ENCODE data around the gene FZD2.
"Not testable (repeated sequence)": the region's sequence is repeated elsewhere in the genome, so short reads cannot be mapped to it uniquely, and the experiment has no call there.

The FZD2 gene

DNA sequence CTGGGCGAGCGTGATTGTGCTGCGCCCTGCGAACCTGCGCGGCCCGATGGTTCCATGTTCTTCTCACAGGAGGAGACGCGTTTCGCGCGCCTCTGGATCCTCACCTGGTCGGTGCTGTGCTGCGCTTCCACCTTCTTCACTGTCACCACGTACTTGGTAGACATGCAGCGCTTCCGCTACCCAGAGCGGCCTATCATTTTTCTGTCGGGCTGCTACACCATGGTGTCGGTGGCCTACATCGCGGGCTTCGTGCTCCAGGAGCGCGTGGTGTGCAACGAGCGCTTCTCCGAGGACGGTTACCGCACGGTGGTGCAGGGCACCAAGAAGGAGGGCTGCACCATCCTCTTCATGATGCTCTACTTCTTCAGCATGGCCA, 1.0 kb downstream of the FZD2 start:
- TF ChIP-seq CTCF (conservative IDR thresholded peaks at IDR 0.05; ENCODE audit: low read length): no peak
- peak overlapping the region; percentile 78 for H3K4me3 ChIP-seq (ENCODE audit: low read length)
- DNase-seq (ENCODE audit: low read depth): no peak

GRCh38 chr17:44558710-44559633, 1.7 kb downstream of the FZD2 start:
- DNase-seq (ENCODE audit: low read depth): no peak
- peak overlapping the region; percentile 78 for H3K4me3 ChIP-seq (ENCODE audit: low read length)
- no peak for TF ChIP-seq CTCF (conservative IDR thresholded peaks at IDR 0.05; ENCODE audit: low read length)

DNA sequence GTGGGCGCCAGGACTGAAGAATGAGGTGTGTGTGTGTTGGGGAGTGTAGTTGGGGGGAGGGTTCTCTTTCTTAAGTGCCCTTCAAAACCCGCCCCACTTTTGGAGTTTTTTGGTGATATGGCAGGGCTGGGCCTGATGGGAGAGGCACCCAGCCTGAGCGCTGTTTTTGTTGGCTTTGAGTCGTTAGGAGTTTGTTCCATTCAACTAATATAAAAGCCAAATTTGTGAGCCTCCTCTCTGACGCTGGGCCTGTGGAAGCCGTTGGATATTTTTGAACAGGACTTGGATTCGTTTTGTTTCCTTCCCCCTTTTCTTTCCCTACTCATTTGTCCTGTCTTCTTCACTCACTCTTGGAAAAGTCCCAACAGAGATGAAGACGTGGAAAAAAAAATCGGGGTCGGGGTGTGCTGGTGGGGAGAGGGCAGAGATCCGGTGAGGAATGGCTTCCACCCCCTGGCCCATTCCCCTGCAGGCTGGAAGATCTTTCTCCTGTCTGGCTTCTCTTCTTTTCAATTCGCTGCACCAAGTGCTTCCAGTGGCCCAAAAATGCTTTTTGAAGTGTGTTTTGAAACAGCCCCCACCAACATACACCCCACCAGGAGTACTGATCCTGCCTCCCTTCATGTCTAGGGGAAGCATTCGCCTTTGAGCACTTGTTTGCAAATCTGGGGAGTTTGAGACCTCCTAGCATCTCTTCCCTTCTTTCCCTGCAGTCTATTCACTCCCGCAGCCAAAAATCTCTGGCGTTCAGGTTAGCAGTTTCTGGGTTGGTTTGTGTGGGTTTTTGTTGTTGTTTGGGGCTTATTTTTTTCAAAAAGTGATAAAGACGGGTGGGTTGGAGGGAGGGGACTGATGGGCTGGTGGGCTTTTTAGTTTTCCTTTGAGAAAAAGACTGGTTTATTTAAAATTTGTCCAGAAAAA, 2.6 kb downstream of the FZD2 start:
- TF ChIP-seq CTCF (conservative IDR thresholded peaks at IDR 0.05; ENCODE audit: low read length): no peak
- H3K4me3 ChIP-seq (ENCODE audit: low read length): peak overlapping the region; percentile 78
- no peak for DNase-seq (ENCODE audit: low read depth)

DNA sequence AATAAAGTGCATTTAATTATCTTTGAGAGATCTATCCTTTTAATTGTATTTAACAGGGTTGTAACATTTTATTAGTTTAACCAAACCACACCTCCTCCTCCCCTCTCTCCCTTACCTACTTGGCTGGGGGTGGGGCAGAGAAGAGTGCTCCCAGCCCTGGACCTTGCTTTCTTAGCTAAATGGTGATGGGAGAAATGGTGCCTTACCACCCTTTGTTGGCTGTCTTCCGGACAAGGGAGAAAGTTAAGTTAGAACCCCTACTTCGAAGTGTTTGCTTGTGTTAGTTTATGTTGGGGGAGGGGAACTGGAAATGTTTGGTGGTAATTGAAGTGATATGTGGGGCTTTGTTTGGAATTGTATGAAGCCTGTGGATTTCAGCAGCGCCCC, 3.9 kb downstream of the FZD2 start:
- no peak for TF ChIP-seq CTCF (conservative IDR thresholded peaks at IDR 0.05; ENCODE audit: low read length)
- peak overlapping the region; percentile 9; the same call in 1 of the 2 replicates for H3K4me3 ChIP-seq (ENCODE audit: low read length)
- DNase-seq (ENCODE audit: low read depth): no peak

- DNase-seq (ENCODE audit: low read depth): no peak
- H3K4me3 ChIP-seq (ENCODE audit: low read length): no peak overlapping the region
- TF ChIP-seq CTCF (conservative IDR thresholded peaks at IDR 0.05; ENCODE audit: low read length): no peak
Observed at GRCh38 chr17:44564429-44564828, 7.1 kb downstream of the FZD2 start.

DNA sequence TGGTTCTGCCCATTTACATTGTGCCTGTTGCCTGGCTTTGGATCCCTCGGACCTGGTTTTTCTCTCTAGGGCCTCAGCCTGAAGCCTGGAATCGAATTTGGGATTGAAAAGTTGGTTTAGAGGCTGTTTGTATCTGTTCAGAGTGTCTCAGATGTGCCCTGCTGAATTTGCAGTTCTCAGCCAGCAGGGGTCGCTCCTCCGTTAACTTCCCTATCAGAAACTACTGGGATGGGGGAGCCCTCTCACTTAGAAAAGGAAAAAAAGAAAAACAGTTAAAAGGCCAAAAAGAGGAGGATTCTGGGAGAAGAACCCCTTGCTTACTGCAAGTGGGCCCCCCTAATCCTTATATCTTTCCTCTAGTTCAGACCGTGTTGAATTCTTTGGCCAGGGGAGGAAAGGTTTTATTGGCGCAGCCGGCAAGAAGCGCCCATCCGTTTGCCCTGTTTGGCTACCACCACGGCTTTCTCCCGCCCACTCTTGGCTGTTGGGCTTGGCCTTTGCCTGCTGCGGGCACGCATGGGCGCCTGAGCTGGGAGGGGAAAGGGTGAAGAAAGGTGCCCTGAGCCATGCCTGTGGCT, 8.7 kb downstream of the FZD2 start:
- no peak overlapping the region for H3K4me3 ChIP-seq (ENCODE audit: low read length)
- DNase-seq (ENCODE audit: low read depth): no peak
- TF ChIP-seq CTCF (conservative IDR thresholded peaks at IDR 0.05; ENCODE audit: low read length): peak; percentile 47

DNA sequence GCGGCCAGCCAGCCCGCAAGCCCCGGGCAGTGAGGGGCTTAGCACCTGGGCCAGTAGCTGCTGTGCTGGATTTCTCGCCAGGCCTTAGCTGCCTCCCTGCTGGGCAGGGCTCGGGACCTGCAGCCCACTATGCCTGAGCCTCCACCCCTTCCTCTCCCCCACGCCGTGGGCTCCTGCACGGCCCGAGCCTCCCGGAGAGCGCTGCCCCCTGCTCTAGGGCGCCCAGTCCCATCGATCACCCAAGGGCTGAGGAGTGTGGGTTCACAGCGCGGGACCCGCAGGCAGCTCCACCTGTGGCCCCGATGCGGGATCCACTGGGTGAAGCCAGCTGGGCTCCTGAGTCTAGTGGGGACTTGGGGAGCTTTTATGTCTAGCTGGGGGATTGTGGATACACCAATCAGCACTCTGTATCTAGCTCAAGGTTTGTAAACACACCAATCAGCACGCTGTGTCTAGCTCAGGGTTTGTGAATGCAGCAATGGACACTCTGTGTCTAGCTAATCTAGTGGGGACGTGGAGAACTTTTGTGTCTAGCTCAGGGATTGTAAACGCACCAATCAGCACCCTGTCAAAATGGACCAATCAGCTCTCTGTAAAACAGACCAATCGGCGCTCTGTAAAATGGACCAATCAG, 11.1 kb downstream of the FZD2 start:
- DNase-seq (ENCODE audit: low read depth); H3K4me3 ChIP-seq (ENCODE audit: low read length): not testable (repeated sequence)
